H1 (cell line): ENCODE results near the gene CACNA2D4. TPM values are rescaled to one million over a fixed set of nuclear protein-coding genes. Genes with fewer than 3 reads are reported as not detected.

Source experiments
- CTCF ChIA-PET: fragments of 300-600 bp; sonication (Branson Sonifier 250); formaldehyde crosslinking; loops from one replicate; lab custom pipeline; 2021; ENCODE audit not compliant: partially characterized antibody; lab: Charles Lee
- POLR2A ChIA-PET: fragments of 300-600 bp; sonication (Branson Sonifier 250); formaldehyde crosslinking; loops from one replicate; lab custom pipeline; 2021; ENCODE audit warnings: inconsistent platforms; ENCODE audit not compliant: partially characterized antibody; lab: Charles Lee
- DNase-seq, 2 experiments: peaks; one replicate each; pipeline versions ENCODE4 v3.0.0 to v3.0.0-alpha.2; 2010 to 2022; ENCODE audit warnings: low spot score in 2 of 2, low read depth in 1 of 2, mixed read lengths in 1 of 2
- FAIRE-seq: peaks from 2 replicates; lab custom pipeline; 2011; peaks lifted over from hg19 to GRCh38; lab: Jason Lieb, UNC
- H2AFZ ChIP-seq: 2 replicates; pipeline ENCODE4 v1.8.1; 2012; ENCODE audit warnings: low read length, inconsistent platforms
- H2AK5ac ChIP-seq: 2 replicates; pipeline ENCODE4 v1.6.1; 2013; ENCODE audit warnings: low read depth, low read length
- H2BK120ac ChIP-seq: replicated peaks from 2 replicates; pipeline ENCODE3; 2013; ENCODE audit warnings: low read depth, low read length, inconsistent platforms
- H2BK12ac ChIP-seq: 2 replicates; pipeline ENCODE4 v1.6.1; 2013; ENCODE audit warnings: low read depth, low read length
- H2BK15ac ChIP-seq: 2 replicates; pipeline ENCODE4 v1.6.1; 2013; ENCODE audit warnings: low read length
- H2BK20ac ChIP-seq: 2 replicates; pipeline ENCODE4 v1.6.1; 2013; ENCODE audit warnings: low read length
- H2BK5ac ChIP-seq: 2 replicates; pipeline ENCODE4 v1.6.1; 2013; ENCODE audit warnings: low read depth, low read length
- H3K14ac ChIP-seq: 2 replicates; pipeline ENCODE4 v1.6.1; 2013; ENCODE audit warnings: inconsistent platforms; ENCODE audit not compliant: insufficient read length
- H3K18ac ChIP-seq: 2 replicates; pipeline ENCODE4 v1.6.1; 2013; ENCODE audit warnings: low read length; ENCODE audit errors: extremely low read depth
- H3K23ac ChIP-seq: 2 replicates; pipeline ENCODE4 v1.6.1; 2013; ENCODE audit warnings: inconsistent platforms; ENCODE audit not compliant: insufficient read length
- H3K23me2 ChIP-seq: 2 replicates; pipeline ENCODE4 v1.6.1; 2013; ENCODE audit warnings: low read depth, low read length
- H3K27ac ChIP-seq: 2 replicates; pipeline ENCODE4 v1.6.1; 2011; ENCODE audit warnings: low read depth, low read length, inconsistent platforms
- H3K27me3 ChIP-seq, 4 experiments: replicated peaks in 1 of 4; 1 replicate in 1 of 4; 2 replicates in 3 of 4; pipeline versions ENCODE4 v1.6.1 to v1.8.1; 2011 to 2013; ENCODE audit warnings: low read length in 3 of 4, mild to moderate bottlenecking in 3 of 4, inconsistent platforms in 2 of 4, mixed read lengths in 2 of 4, moderate library complexity in 1 of 4; ENCODE audit not compliant: control insufficient read depth in 3 of 4, insufficient read depth in 3 of 4; ENCODE audit errors: extremely low read depth in 1 of 4
- H3K36me3 ChIP-seq, 4 experiments: 2 replicates each; pipeline versions ENCODE4 v1.6.1 to v1.8.1; 2011 to 2013; ENCODE audit warnings: mild to moderate bottlenecking in 4 of 4, low read length in 3 of 4, moderate library complexity in 2 of 4, control low read depth in 1 of 4, inconsistent platforms in 1 of 4; ENCODE audit not compliant: insufficient read depth in 4 of 4, control insufficient read depth in 2 of 4
- H3K4ac ChIP-seq: replicated peaks from 2 replicates; pipeline ENCODE3; 2013; ENCODE audit warnings: low read length, low read depth, mixed read lengths, inconsistent platforms; ENCODE audit not compliant: insufficient read length
- H3K4me1 ChIP-seq, 4 experiments: replicated peaks in 1 of 4; 1 replicate in 1 of 4; 2 replicates in 3 of 4; pipeline versions ENCODE4 v1.6.1 to v1.8.1; 2011 to 2013; ENCODE audit warnings: low read length in 3 of 4, inconsistent platforms in 2 of 4, mixed read lengths in 1 of 4; ENCODE audit not compliant: insufficient read depth in 4 of 4, control insufficient read depth in 3 of 4
- H3K4me2 ChIP-seq, 2 experiments: 2 replicates each; pipeline versions ENCODE4 v1.6.1 to v1.8.1; 2011 to 2013; ENCODE audit warnings: low read depth in 2 of 2, low read length in 2 of 2, control low read depth in 1 of 2, inconsistent platforms in 1 of 2, mild to moderate bottlenecking in 1 of 2; ENCODE audit not compliant: insufficient read depth in 1 of 2
- H3K4me3 ChIP-seq, 4 experiments: fragments of 200-600, 300-600 bp in 1 of 4; sonication (generic), shearing (Covaris generic), sonication (Bioruptor Twin) in 1 of 4; 2 replicates each; pipeline versions ENCODE4 v1.5.1 to v1.8.1; 2011 to 2016; ENCODE audit warnings: low read length in 4 of 4, low read depth in 3 of 4, control low read depth in 2 of 4, inconsistent platforms in 2 of 4, mild to moderate bottlenecking in 2 of 4, mixed read lengths in 1 of 4, moderate library complexity in 1 of 4; ENCODE audit not compliant: insufficient read depth in 2 of 4; ENCODE audit errors: extremely low read depth in 1 of 4
- H3K56ac ChIP-seq: replicated peaks from 2 replicates; pipeline ENCODE3; 2013; ENCODE audit warnings: low read depth, mild to moderate bottlenecking, mixed read lengths, low read length, inconsistent platforms; ENCODE audit not compliant: insufficient read length
- H3K79me1 ChIP-seq: 2 replicates; pipeline ENCODE4 v1.6.1; 2013; ENCODE audit warnings: low read depth, low read length, control low read depth
- H3K79me2 ChIP-seq, 2 experiments: 2 replicates each; pipeline versions ENCODE4 v1.6.1 to v1.8.1; 2012 to 2013; ENCODE audit warnings: low read length in 2 of 2, mild to moderate bottlenecking in 2 of 2, inconsistent platforms in 1 of 2; ENCODE audit not compliant: insufficient read depth in 2 of 2, control insufficient read depth in 1 of 2
- H3K9ac ChIP-seq, 4 experiments: replicated peaks in 1 of 4; 1 replicate in 1 of 4; 2 replicates in 3 of 4; pipeline versions ENCODE4 v1.6.1 to v1.8.1; 2011 to 2013; ENCODE audit warnings: low read depth in 3 of 4, low read length in 3 of 4, control low read depth in 2 of 4, mild to moderate bottlenecking in 2 of 4, moderate library complexity in 2 of 4, inconsistent platforms in 1 of 4; ENCODE audit errors: extremely low read depth in 1 of 4
- H3K9me3 ChIP-seq, 2 experiments: 2 replicates each; pipeline versions ENCODE4 v1.6.1 to v1.8.1; 2012 to 2013; ENCODE audit warnings: mild to moderate bottlenecking in 2 of 2, moderate library complexity in 2 of 2, control low read depth in 1 of 2, inconsistent platforms in 1 of 2, low read depth in 1 of 2, low read length in 1 of 2, mixed read lengths in 1 of 2; ENCODE audit not compliant: insufficient read depth in 2 of 2
- H4K20me1 ChIP-seq, 2 experiments: replicated peaks in 1 of 2; 2 replicates each; pipeline versions ENCODE3 to v1.8.1; 2011 to 2013; ENCODE audit warnings: inconsistent platforms in 2 of 2, low read length in 2 of 2, mild to moderate bottlenecking in 1 of 2; ENCODE audit not compliant: insufficient read depth in 2 of 2, control insufficient read depth in 1 of 2
- H4K5ac ChIP-seq: 2 replicates; pipeline ENCODE4 v1.6.1; 2013; ENCODE audit warnings: low read length, low read depth, mixed read lengths, inconsistent platforms; ENCODE audit not compliant: insufficient read length
- H4K8ac ChIP-seq: 2 replicates; pipeline ENCODE4 v1.8.0; 2013; ENCODE audit warnings: mild to moderate bottlenecking, moderate library complexity, low read length, inconsistent platforms; ENCODE audit not compliant: insufficient read depth; ENCODE audit errors: extremely low read depth
- H4K91ac ChIP-seq: replicated peaks from 2 replicates; pipeline ENCODE3; 2013; ENCODE audit warnings: low read length, mixed read lengths, inconsistent platforms; ENCODE audit not compliant: insufficient read length
- RFX5 ChIP-seq: IDR thresholded peaks from 2 replicates; pipeline ENCODE4 v1.6.1; 2011; ENCODE audit warnings: low read depth, low read length, improper control_type of control experiment, borderline replicate concordance
- WGBS, 2 experiments: shearing (Covaris generic) in 1 of 2; methylation state at CpG; one replicate each; pipeline versions ENCODE4 v1.1.6 to v1.1.7; 2013 to 2015; ENCODE audit warnings: low lambda C conversion rate in 2 of 2, mixed read lengths in 2 of 2, inconsistent platforms in 1 of 2, low coverage in 1 of 2, missing lambda C conversion rate in 1 of 2; ENCODE audit not compliant: insufficient replicate concordance in 2 of 2, insufficient coverage in 1 of 2, insufficient read length in 1 of 2; ENCODE audit errors: extremely low coverage in 1 of 2, missing lambda C conversion rate in 1 of 2; 5-methylcytosine and 5-hydroxymethylcytosine counted together
- polyA plus RNA-seq, 7 experiments: library from polyadenylated mRNA; depleted of rRNA in 3 of 7; stranded (reverse) in 5 of 7; unstranded in 2 of 7; fragments of >200 nt in 5 of 7; fragments of 200-250 nt in 2 of 7; gene quantifications; 1 replicate in 5 of 7; 2 replicates in 1 of 7; 4 replicates in 1 of 7; pipeline versions ENCODE4 v1.2.1 to v1.2.3, GENCODE V29; 2011 to 2013; ENCODE audit warnings: missing spikeins in 2 of 7, mixed read lengths in 2 of 7
- total RNA-seq: library from RNA; stranded (reverse); fragmentation: NEBNext Ultra II Directional; extraction: Animal tissue kit (Norgen Biotek cat#: 25700); gene quantifications from 2 replicates; pipeline ENCODE4 v1.2.1, GENCODE V29; 2021
- TF ChIP-seq, protein P1 (sequence below): IDR thresholded peaks from 2 replicates; pipeline ENCODE4 v1.6.1; 2012; ENCODE audit warnings: inconsistent platforms

Gene CACNA2D4
- total and polyA plus RNA-seq, 2 of the 8 experiments (the other 6 are each of a cell fraction or from before 2014, with no cell fraction given) = 0.44 to 0.88 TPM

DNA sequence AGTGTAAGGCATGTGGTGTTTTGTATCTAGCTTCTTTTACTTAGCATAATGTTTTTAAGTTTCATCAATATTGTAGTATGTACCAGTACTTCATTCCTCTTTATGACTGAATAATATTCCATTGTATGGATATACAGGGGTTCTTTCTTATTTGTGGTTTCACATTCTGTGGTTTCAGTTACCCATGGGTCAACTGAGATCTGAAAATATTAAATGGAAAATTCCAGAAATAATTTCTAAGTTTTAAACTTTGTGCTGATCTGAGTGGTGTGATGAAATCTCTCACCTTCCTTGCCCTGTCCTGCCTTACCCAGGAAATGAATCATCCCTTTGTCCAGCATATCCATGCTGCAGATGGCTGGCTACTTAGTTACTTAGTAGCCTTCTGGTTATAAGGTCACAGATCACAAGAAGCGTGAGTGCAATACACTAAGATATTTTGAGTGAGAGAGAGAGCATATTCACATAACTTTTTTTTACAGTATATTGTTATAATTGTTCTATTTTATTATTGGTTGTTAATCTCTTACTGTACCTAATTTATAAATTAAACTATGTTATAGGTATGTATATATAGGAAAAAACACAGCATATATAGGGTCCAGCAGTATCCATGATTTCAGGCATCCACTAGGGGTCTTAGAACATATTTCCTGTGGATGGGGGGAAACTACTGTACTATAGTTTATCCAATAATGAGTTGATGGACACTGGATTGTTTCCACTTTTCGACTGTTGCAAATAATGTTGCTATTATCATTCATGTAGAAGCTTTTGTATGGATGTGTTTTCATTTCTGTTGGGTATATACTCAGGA, 157.7 kb downstream of the CACNA2D4 start:
- no peak for TF ChIP-seq RFX5
- TF ChIP-seq, protein P1, sequence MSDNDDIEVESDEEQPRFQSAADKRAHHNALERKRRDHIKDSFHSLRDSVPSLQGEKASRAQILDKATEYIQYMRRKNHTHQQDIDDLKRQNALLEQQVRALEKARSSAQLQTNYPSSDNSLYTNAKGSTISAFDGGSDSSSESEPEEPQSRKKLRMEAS = no peak
- TF ChIP-seq, all 59 proteins: peak for 0

More for the DNA sequence above, 157.7 kb downstream of the CACNA2D4 start:
- Histone ChIP-seq H2BK120ac (no peak overlapping the region), H3K4me3 (no peak overlapping the region), H3K36me3 (peaks cover 0 to 3% (median 0%) of the 10 kb centered on the region in 4 experiments; a peak in 1 of 8 replicates), H4K20me1 (no peaks in the 10 kb centered on the region), H3K9ac (no peak overlapping the region), H2AFZ (no peak overlapping the region), H2BK5ac (no peak overlapping the region), H2BK20ac (no peak overlapping the region), H3K23me2 (no peaks in the 10 kb centered on the region; the same call in 1 of the 2 replicates), H2BK12ac (no peak overlapping the region), H4K91ac (no peak overlapping the region), H4K5ac (no peak overlapping the region), H3K56ac (no peak overlapping the region), H3K18ac (no peak overlapping the region), H3K23ac (no peak overlapping the region), H3K27me3 (no peaks in the 10 kb centered on the region), H3K4ac (no peak overlapping the region), H3K27ac (no peak overlapping the region), H3K14ac (no peak overlapping the region), H2AK5ac (no peak overlapping the region), H2BK15ac (no peak overlapping the region), H3K9me3 (no peaks in the 10 kb centered on the region), H3K79me1 (no peaks in the 10 kb centered on the region), H3K4me1 (peaks cover 0 to 3% (median 0%) of the 10 kb centered on the region in 4 experiments; a peak in 2 of 7 replicates), H3K4me2 (no peak overlapping the region), H4K8ac (no peak overlapping the region), H3K79me2 (peaks cover 0 to 38% of the 10 kb centered on the region in 2 experiments; a peak in 2 of 4 replicates)
- FAIRE-seq = no peak
- no peak for DNase-seq
- 84% methylated on average over 2 of the region's 2 CpGs; no CpG with 5 or more reads in 1 of the 2 experiments for whole genome bisulfite sequencing, 2 experiments
- ChIA-PET POLR2A (interaction anchor here (1.2 kb wide), 1 partner anchor 20 kb away, joined by 3 read pairs; no protein-coding TSS in a partner anchor), CTCF (interaction anchor here (0.6 to 1.2 kb wide), 4 partner anchors 9 to 112 kb away, joined by 3 to 4 read pairs (median 3); no protein-coding TSS in a partner anchor)
